ENCODE measurements around the gene ATP7B. TPM values are rescaled to one million over a fixed set of nuclear protein-coding genes. Genes with fewer than 3 reads are reported as not detected.

ATP7B gene
- total and polyA plus RNA-seq, 2 of the 4 experiments (the other 2 are of a cell fraction): 2.7 to 2.9 TPM

GRCh38 chr13:51957377-51958216, 53.7 kb downstream of the ATP7B start:
- in situ Hi-C loops (cut with MboI; ENCODE audit: low sequenced_read_pairs) (no loop called here), dilution Hi-C loops (cut with HindIII; ENCODE audit: low sequenced_read_pairs, unreplicated experiment) (no loop called here), intact Hi-C loops (cut with micrococcal nuclease) (no loop called here)
- H4K20me1 ChIP-seq (ENCODE audit: insufficient read depth, low read length): no peaks in the 10 kb centered on the region
- ChIA-PET CTCF (no interaction called here), POLR2A (ENCODE audit: unreplicated experiment) (no interaction called here)
- H2BK5ac ChIP-seq (ENCODE audit: low read depth, low read length, poor library complexity, severe bottlenecking): no peak overlapping the region
- no peak overlapping the region for H2BK120ac ChIP-seq (ENCODE audit: low read depth, low read length)
- 90% methylated on average over 6 of the region's 9 CpGs; no CpG with 5 or more reads in 1 of the 2 experiments for WGBS, 2 experiments (ENCODE audit: extremely low coverage in 2 of 2, insufficient read length in 1 of 2)
- H3K4me3 ChIP-seq (ENCODE audit: insufficient read depth, low read depth, low read length): no peak overlapping the region
- no peak overlapping the region for H3K9ac ChIP-seq (ENCODE audit: low read depth, low read length)
- no peak overlapping the region for H2BK20ac ChIP-seq (ENCODE audit: low read depth, low read length)
- no peak overlapping the region for H3K56ac ChIP-seq (ENCODE audit: extremely low read depth, insufficient read depth, low read length)
- no peak overlapping the region for H4K8ac ChIP-seq (ENCODE audit: low read depth in 2 of 2, low read length in 2 of 2)
- H3K36me3 ChIP-seq (ENCODE audit: control insufficient read depth, insufficient read depth, low read length): no peaks in the 10 kb centered on the region
- 0 out of 2 replicates have a peak, but pooled peaks cover 3% of the 10 kb centered on the region for H3K9me1 ChIP-seq (ENCODE audit: insufficient read depth, low read length)
- no peak overlapping the region for H3K23ac ChIP-seq (ENCODE audit: low read depth, low read length)
- H3K4me1 ChIP-seq (ENCODE audit: control insufficient read depth, insufficient read depth, low read length): no peaks in the 10 kb centered on the region
- no TSS peak for BruUV-seq (replicated peaks)
- H3K4me2 ChIP-seq (ENCODE audit: low read depth, low read length): no peak overlapping the region
- H2AK5ac ChIP-seq (ENCODE audit: low read depth, low read length): no peak overlapping the region
- no peak for ATAC-seq (ENCODE audit: low read depth)
- no peak overlapping the region for H3K27ac ChIP-seq (ENCODE audit: insufficient read depth, low read length)
- no peak overlapping the region for H2AFZ ChIP-seq (replicated peaks; ENCODE audit: low read length, poor library complexity)
- H3K18ac ChIP-seq (ENCODE audit: low read depth, low read length): no peak overlapping the region
- H4K5ac ChIP-seq (ENCODE audit: low read depth, low read length): no peak overlapping the region
- no peak overlapping the region for H3K4ac ChIP-seq (ENCODE audit: low read depth, low read length)
- TF ChIP-seq MAFK (IDR thresholded peaks at IDR 0.05; ENCODE audit: low read depth, low read length) (no peak), RFX5 (IDR thresholded peaks at IDR 0.05; ENCODE audit: low read depth, low read length) (no peak), MAZ (IDR thresholded peaks at IDR 0.05; ENCODE audit: borderline replicate concordance, low read depth, low read length) (no peak), CEBPB (IDR thresholded peaks at IDR 0.05; ENCODE audit: low read depth, low read length) (no peak), POLR2A (IDR thresholded peaks at IDR 0.05; ENCODE audit: low read depth, low read length) (no peak), USF2 (IDR thresholded peaks at IDR 0.05; ENCODE audit: low read depth, low read length) (no peak), NFE2L2 (IDR thresholded peaks at IDR 0.05; ENCODE audit: low read depth, low read length) (no peak), CHD1 (IDR thresholded peaks at IDR 0.05; ENCODE audit: low read depth, low read length) (no peak), CTCF (conservative IDR thresholded peaks at IDR 0.05; ENCODE audit: low read depth, low read length) (no peak)
- H3K14ac ChIP-seq (replicated peaks; ENCODE audit: low read depth, low read length): no peak overlapping the region
- no peak overlapping the region for H2BK15ac ChIP-seq (ENCODE audit: low read depth, low read length)
- H3K9me3 ChIP-seq (ENCODE audit: control insufficient read depth, insufficient read depth, low read length): no peaks in the 10 kb centered on the region
- no peaks in the 10 kb centered on the region for H3K79me1 ChIP-seq (ENCODE audit: low read depth in 1 of 2, low read length in 2 of 2)
- no peak overlapping the region for H2AK9ac ChIP-seq (replicated peaks; ENCODE audit: low read depth, low read length, poor library complexity)
- no peaks in the 10 kb centered on the region for H3K27me3 ChIP-seq (ENCODE audit: control insufficient read depth, insufficient read depth, low read length)
- no peak for DNase-seq
- H4K91ac ChIP-seq (ENCODE audit: insufficient read depth, low read depth, low read length): no peak overlapping the region

Measured in IMR-90 (cell line).